ENCODE data around the gene IL32. TPM values are rescaled to one million over a fixed set of nuclear protein-coding genes. Genes with fewer than 3 reads are reported as not detected.

Gene IL32
- total RNA-seq, 4 donors from 2014 or later: 2.6 to 39.0 (median 21.6) TPM

DNA sequence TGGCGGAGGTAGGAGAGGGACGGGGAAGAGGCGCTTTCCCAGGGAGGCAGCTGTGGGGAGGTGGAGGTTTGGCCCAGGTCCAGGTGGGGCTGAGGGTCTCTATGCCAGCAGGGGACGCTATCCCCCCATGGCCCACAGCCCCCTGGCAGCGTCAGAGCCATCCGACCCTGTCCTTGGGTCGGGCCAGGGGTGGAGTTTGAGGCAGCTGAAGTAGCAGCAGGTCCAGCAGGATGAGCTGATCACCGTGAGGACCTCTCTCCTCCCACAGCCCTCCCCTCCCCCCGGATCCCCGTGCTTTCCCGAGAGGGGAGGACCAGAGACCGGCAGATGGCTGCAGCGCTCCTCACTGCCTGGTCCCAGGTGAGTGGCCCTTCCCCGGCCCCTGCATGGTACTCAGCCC lies 50.1 kb downstream of the IL32 start:
- no peak overlapping the region for H3K4me3 ChIP-seq
- no peak for ATAC-seq
- peaks cover 0 to 41% (median 16%) of the 10 kb centered on the region in 3 donors for H3K4me1 ChIP-seq
- H3K36me3 ChIP-seq: peaks cover 0 to 65% of the 10 kb centered on the region in 2 donors
- no peaks in the 10 kb centered on the region for H3K9me3 ChIP-seq
- H3K27me3 ChIP-seq: no peaks in the 10 kb centered on the region
- WGBS, 2 donors (ENCODE audit: low coverage in 1 of 2): 93% methylated on average over 3 of the region's 14 CpGs; no CpG with 5 or more reads in 1 of the 2 donors
- H3K27ac ChIP-seq: no peak overlapping the region
- TF ChIP-seq, protein P1, sequence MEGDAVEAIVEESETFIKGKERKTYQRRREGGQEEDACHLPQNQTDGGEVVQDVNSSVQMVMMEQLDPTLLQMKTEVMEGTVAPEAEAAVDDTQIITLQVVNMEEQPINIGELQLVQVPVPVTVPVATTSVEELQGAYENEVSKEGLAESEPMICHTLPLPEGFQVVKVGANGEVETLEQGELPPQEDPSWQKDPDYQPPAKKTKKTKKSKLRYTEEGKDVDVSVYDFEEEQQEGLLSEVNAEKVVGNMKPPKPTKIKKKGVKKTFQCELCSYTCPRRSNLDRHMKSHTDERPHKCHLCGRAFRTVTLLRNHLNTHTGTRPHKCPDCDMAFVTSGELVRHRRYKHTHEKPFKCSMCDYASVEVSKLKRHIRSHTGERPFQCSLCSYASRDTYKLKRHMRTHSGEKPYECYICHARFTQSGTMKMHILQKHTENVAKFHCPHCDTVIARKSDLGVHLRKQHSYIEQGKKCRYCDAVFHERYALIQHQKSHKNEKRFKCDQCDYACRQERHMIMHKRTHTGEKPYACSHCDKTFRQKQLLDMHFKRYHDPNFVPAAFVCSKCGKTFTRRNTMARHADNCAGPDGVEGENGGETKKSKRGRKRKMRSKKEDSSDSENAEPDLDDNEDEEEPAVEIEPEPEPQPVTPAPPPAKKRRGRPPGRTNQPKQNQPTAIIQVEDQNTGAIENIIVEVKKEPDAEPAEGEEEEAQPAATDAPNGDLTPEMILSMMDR (IDR thresholded peaks at IDR 0.05): no peak
- TF ChIP-seq POLR2AphosphoS5 (IDR thresholded peaks at IDR 0.05) (no peak), EP300 (IDR thresholded peaks at IDR 0.05) (no peak), POLR2A (IDR thresholded peaks at IDR 0.05) (no peak)

DNA sequence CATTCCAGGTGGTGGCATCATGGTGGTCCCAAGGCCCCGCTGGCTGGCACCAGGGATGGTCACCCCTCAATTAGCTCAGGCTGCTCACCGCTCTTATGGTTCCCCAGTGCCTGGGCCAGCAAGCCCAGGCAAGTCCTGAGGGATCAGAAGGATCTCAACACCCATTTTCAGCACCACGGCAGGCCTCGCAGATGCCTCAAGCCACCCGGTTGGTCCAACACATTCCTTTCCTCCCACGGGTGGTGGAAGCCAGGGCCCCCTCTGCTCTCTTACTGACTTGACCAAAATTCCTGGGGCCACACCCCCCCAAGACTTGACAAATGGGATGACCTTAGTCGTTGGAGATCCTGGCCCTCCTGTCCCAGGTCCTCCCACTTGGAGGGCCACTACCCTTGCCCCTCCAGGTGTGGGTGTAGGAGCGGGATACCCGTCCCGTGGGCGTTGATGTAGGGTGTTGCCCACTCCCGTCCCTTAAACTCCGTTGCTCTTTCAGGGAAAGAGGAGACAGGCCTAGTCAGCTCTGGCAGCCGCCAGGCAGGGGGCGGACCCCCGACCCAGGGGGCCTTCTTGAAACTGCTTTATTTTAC lies 52.9 kb downstream of the IL32 start:
- Histone ChIP-seq H3K9me3 (no peaks in the 10 kb centered on the region), H3K27ac (no peak overlapping the region), H3K4me1 (peaks cover 0 to 23% (median 10%) of the 10 kb centered on the region in 3 donors), H3K27me3 (no peaks in the 10 kb centered on the region), H3K4me3 (no peak overlapping the region), H3K36me3 (peaks cover 0 to 74% of the 10 kb centered on the region in 2 donors)
- no peak for TF ChIP-seq POLR2A (IDR thresholded peaks at IDR 0.05)
- TF ChIP-seq, protein P1 (IDR thresholded peaks at IDR 0.05): no peak
- TF ChIP-seq POLR2AphosphoS5 (IDR thresholded peaks at IDR 0.05): no peak
- no peak for TF ChIP-seq EP300 (IDR thresholded peaks at IDR 0.05)
- 70% methylated on average over 2 of the region's 16 CpGs; no CpG with 5 or more reads in 1 of the 2 donors for WGBS, 2 donors (ENCODE audit: low coverage in 1 of 2)
- ATAC-seq: no peak

DNA sequence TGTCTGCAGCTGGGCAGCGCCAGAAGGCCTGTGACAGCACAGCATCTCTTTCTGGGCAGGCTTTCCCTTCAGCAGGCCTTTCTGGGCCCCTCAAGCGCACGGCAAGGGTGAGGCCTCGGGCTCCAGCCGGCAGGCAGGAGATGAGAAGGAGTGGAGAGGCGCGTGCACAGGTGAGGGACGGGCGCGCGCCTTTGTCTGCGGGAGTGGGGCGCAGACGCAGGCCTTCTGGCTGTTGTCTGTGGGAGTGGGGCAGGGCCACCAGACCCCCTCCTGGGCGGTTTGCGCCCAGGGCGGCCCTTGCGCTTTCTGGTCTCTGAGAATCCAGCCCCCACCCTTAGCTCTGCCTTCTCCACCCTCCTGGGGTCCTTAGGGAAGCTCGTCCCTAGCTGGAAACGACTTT lies 53.4 kb downstream of the IL32 start:
- Histone ChIP-seq H3K9me3 (no peaks in the 10 kb centered on the region), H3K36me3 (peaks cover 0 to 74% of the 10 kb centered on the region in 2 donors), H3K27ac (no peak overlapping the region), H3K27me3 (no peaks in the 10 kb centered on the region), H3K4me1 (peaks cover 0 to 23% (median 10%) of the 10 kb centered on the region in 3 donors), H3K4me3 (no peak overlapping the region)
- TF ChIP-seq POLR2AphosphoS5 (IDR thresholded peaks at IDR 0.05): no peak
- 100% methylated on average over 3 of the region's 20 CpGs; no CpG with 5 or more reads in 1 of the 2 donors for WGBS, 2 donors (ENCODE audit: low coverage in 1 of 2)
- no peak for ATAC-seq

Small RNA genes within 50 kb of the gene (small RNA-seq; reads per million reads assigned to genes)
- 0 reads per million in 4 donors for gene RNU1-22P

Other genes starting within 250 kb of the IL32 start
- gene PRSS21, start 248.4 kb upstream of the IL32 start, total RNA-seq: not detected
- 10 to 100 TPM in 1 of 4 donors, not detected in 3; 37.5 TPM for gene ZG16B, start 235.3 kb upstream of the IL32 start, total RNA-seq
- 1 to 10 TPM in 2 of 4 donors, not detected in 2; 1.0 to 2.7 TPM for gene PRSS22, start 207.5 kb upstream of the IL32 start, total RNA-seq
- gene FLYWCH2, start 182.4 kb upstream of the IL32 start, total RNA-seq: 10 to 100 TPM; 21.9 to 69.1 (median 38.8) TPM
- gene FLYWCH1, start 153.7 kb upstream of the IL32 start, total RNA-seq: 10 to 100 TPM; 34.5 to 66.5 (median 51.2) TPM
- gene KREMEN2, start 101.4 kb upstream of the IL32 start, total RNA-seq: not detected
- 1 to 10 TPM; 1.9 to 6.4 (median 4.1) TPM for gene PAQR4, start 96.3 kb upstream of the IL32 start, total RNA-seq
- gene PKMYT1, start 85.2 kb upstream of the IL32 start, total RNA-seq: 1 to 10 TPM in 2 of 4 donors, not detected in 2; 1.6 to 1.7 TPM
- gene CLDN9, start 52.7 kb upstream of the IL32 start, total RNA-seq: under 1 TPM in 2 of 4 donors, not detected in 2; 0.32 to 0.39 TPM
- not detected for gene CLDN6, start 47.5 kb upstream of the IL32 start, total RNA-seq
- 100 to 1,000 TPM in 2 of 4 donors, 10 to 100 TPM in 2; 26.0 to 135 (median 72.2) TPM for gene TNFRSF12A, start 45.3 kb upstream of the IL32 start, total RNA-seq
- 10 to 100 TPM; 20.1 to 94.9 (median 40.5) TPM for gene HCFC1R1, start 41.7 kb upstream of the IL32 start, total RNA-seq
- gene THOC6, start 41.6 kb upstream of the IL32 start, total RNA-seq: 10 to 100 TPM; 17.6 to 28.2 (median 25.0) TPM
- 1 to 10 TPM in 1 of 4 donors, under 1 TPM in 2, not detected in 1; 0.31 to 3.1 (median 0.31) TPM for gene BICDL2, start 28.7 kb upstream of the IL32 start, total RNA-seq
- 1 to 10 TPM in 2 of 4 donors, not detected in 2; 1.6 to 2.6 TPM for gene MMP25, start 19.1 kb upstream of the IL32 start, total RNA-seq
- gene ZSCAN10, start 33.7 kb downstream of the IL32 start, total RNA-seq: 1 to 10 TPM in 1 of 4 donors, not detected in 3; 1.7 TPM
- gene ZNF205, start 46.9 kb downstream of the IL32 start, total RNA-seq: 10 to 100 TPM; 11.6 to 25.8 (median 20.4) TPM
- gene ZNF213, start 69.4 kb downstream of the IL32 start, total RNA-seq: 10 to 100 TPM in 2 of 4 donors, 1 to 10 TPM in 2; 3.6 to 22.3 (median 12.2) TPM
- not detected for gene OR1F1, start 122.6 kb downstream of the IL32 start, total RNA-seq
- 10 to 100 TPM in 2 of 4 donors, 1 to 10 TPM in 2; 5.2 to 11.8 (median 8.0) TPM for gene ZNF200, start 169.5 kb downstream of the IL32 start, total RNA-seq
- gene MEFV, start 191.0 kb downstream of the IL32 start, total RNA-seq: 1 to 10 TPM; 1.2 to 3.4 (median 1.7) TPM
- gene ZNF263, start 217.9 kb downstream of the IL32 start, total RNA-seq: 10 to 100 TPM; 45.5 to 53.6 (median 47.6) TPM
- gene TIGD7, start 239.8 kb downstream of the IL32 start, total RNA-seq: 1 to 10 TPM; 4.4 to 8.3 (median 6.2) TPM
- 10 to 100 TPM; 19.0 to 28.8 (median 27.3) TPM for gene ZNF75A, start 239.9 kb downstream of the IL32 start, total RNA-seq

Measured in gastroesophageal sphincter (tissue), 4 donors.